Caco-2 (cell line): ENCODE results near the gene BRSK1. TPM values are rescaled to one million over a fixed set of nuclear protein-coding genes. Genes with fewer than 3 reads are reported as not detected.

Experiments
- BruUV-seq: library from RNA; stranded (reverse); fragments of 400-500 nt; replicated peaks from 2 replicates; lab custom pipeline; 2021; lab: Mats Ljungman, UMichigan
- CTCF ChIA-PET: fragments of 300-600 bp; sonication (Branson Sonifier 250); formaldehyde crosslinking; loops from one replicate; lab custom pipeline; 2022; ENCODE audit warnings: antibody characterized with exemption; lab: Charles Lee
- POLR2A ChIA-PET: fragments of 300-600 bp; sonication (Branson Sonifier 250); formaldehyde crosslinking; loops from one replicate; lab custom pipeline; 2022; ENCODE audit warnings: antibody characterized with exemption; lab: Charles Lee
- DNase-seq, 2 experiments: peaks; one replicate each; pipeline versions ENCODE4 v3.0.0 to v3.0.0-alpha.2; 2020 to 2022
- H3K27me3 ChIP-seq: replicated peaks from 2 replicates; pipeline ENCODE4 v1.6.0; 2011; ENCODE audit warnings: low read length; ENCODE audit not compliant: control insufficient read depth, insufficient read depth
- H3K36me3 ChIP-seq: 2 replicates; pipeline ENCODE4 v1.5.1; 2011; ENCODE audit warnings: low read length; ENCODE audit not compliant: control insufficient read depth, insufficient read depth
- H3K4me1 ChIP-seq: fragments of 250-450 bp; sonication (Bioruptor Pico); 2 replicates; pipeline ENCODE4 v1.5.1; 2020; ENCODE audit warnings: mild to moderate bottlenecking
- H3K4me3 ChIP-seq: 2 replicates; pipeline ENCODE4 v1.5.1; 2011; ENCODE audit warnings: low read depth, mild to moderate bottlenecking, control low read depth, low read length
- H3K9me3 ChIP-seq: fragments of 250-450 bp; sonication (Bioruptor Pico); 2 replicates; pipeline ENCODE4 v1.5.1; 2020; ENCODE audit warnings: mild to moderate bottlenecking, moderate library complexity
- H3K27ac Mint-ChIP-seq: one replicate; pipeline ENCODE4 v1.8.0; 2022; ENCODE audit warnings: mixed read lengths; ENCODE audit not compliant: unreplicated experiment
- H3K27me3 Mint-ChIP-seq: one replicate; pipeline ENCODE4 v1.8.0; 2022; ENCODE audit warnings: mixed read lengths; ENCODE audit not compliant: insufficient read depth, unreplicated experiment
- H3K36me3 Mint-ChIP-seq: one replicate; pipeline ENCODE4 v1.8.0; 2022; ENCODE audit warnings: mild to moderate bottlenecking, mixed read lengths; ENCODE audit not compliant: insufficient read depth, unreplicated experiment
- H3K4me1 Mint-ChIP-seq: one replicate; pipeline ENCODE4 v1.8.0; 2022; ENCODE audit warnings: low read depth, mixed read lengths; ENCODE audit not compliant: unreplicated experiment
- H3K4me3 Mint-ChIP-seq: one replicate; pipeline ENCODE4 v1.8.0; 2022; ENCODE audit warnings: mild to moderate bottlenecking, moderate library complexity, mixed read lengths; ENCODE audit not compliant: unreplicated experiment
- H3K9me3 Mint-ChIP-seq: one replicate; pipeline ENCODE4 v1.8.0; 2022; ENCODE audit warnings: mixed read lengths; ENCODE audit not compliant: unreplicated experiment
- intact Hi-C: fragments of 100-400 bp; cut with micrococcal nuclease; formaldehyde crosslinking; loops from one replicate; pipeline ENCODE4 v1.10.0; 2022; ENCODE audit not compliant: unreplicated experiment
- total RNA-seq: library from RNA; stranded (reverse); gene quantifications from 2 replicates; pipeline ENCODE4 v1.2.3, GENCODE V29; 2022
- TF ChIP-seq, protein P1 (sequence below), 2 experiments: fragments of 200-600 bp in 1 of 2; IDR thresholded peaks; 1 replicate in 1 of 2; 2 replicates in 1 of 2; pipeline versions ENCODE4 v1.5.1 to v1.8.0; 2011 to 2022; ENCODE audit warnings: antibody characterized with exemption in 1 of 2, control low read depth in 1 of 2, inconsistent platforms in 1 of 2, low read depth in 1 of 2, low read length in 1 of 2, mild to moderate bottlenecking in 1 of 2, moderate library complexity in 1 of 2; ENCODE audit not compliant: insufficient read depth in 1 of 2, severe bottlenecking in 1 of 2, unreplicated experiment in 1 of 2

BRSK1 gene
- total RNA-seq, 1 experiment from 2014 or later, result 28.6 TPM

GRCh38 chr19:55305983-55306562 is 22.3 kb downstream of the BRSK1 start:
- H3K36me3 Mint-ChIP-seq, result peaks cover 41% of the 10 kb centered on the region
- no peak for DNase-seq
- H3K4me1 Mint-ChIP-seq, result no peaks in the 10 kb centered on the region
- no peaks in the 10 kb centered on the region for H3K9me3 ChIP-seq
- ChIA-PET CTCF (no interaction called here), POLR2A (no interaction called here)
- H3K27me3 ChIP-seq, result no peaks in the 10 kb centered on the region
- H3K9me3 Mint-ChIP-seq, result no peaks in the 10 kb centered on the region
- TF ChIP-seq, protein P1, sequence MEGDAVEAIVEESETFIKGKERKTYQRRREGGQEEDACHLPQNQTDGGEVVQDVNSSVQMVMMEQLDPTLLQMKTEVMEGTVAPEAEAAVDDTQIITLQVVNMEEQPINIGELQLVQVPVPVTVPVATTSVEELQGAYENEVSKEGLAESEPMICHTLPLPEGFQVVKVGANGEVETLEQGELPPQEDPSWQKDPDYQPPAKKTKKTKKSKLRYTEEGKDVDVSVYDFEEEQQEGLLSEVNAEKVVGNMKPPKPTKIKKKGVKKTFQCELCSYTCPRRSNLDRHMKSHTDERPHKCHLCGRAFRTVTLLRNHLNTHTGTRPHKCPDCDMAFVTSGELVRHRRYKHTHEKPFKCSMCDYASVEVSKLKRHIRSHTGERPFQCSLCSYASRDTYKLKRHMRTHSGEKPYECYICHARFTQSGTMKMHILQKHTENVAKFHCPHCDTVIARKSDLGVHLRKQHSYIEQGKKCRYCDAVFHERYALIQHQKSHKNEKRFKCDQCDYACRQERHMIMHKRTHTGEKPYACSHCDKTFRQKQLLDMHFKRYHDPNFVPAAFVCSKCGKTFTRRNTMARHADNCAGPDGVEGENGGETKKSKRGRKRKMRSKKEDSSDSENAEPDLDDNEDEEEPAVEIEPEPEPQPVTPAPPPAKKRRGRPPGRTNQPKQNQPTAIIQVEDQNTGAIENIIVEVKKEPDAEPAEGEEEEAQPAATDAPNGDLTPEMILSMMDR (IDR thresholded peaks at IDR 0.05; ENCODE audit: insufficient read depth in 1 of 2, low read depth in 1 of 2, low read length in 1 of 2, severe bottlenecking in 1 of 2, unreplicated experiment in 1 of 2), result no peak
- H3K4me3 Mint-ChIP-seq, result no peak overlapping the region
- no peaks in the 10 kb centered on the region for H3K27me3 Mint-ChIP-seq
- peaks cover 6% of the 10 kb centered on the region for H3K36me3 ChIP-seq
- H3K4me3 ChIP-seq, result no peak overlapping the region
- BruUV-seq, result no TSS peak
- intact Hi-C loops, result no loop called here
- 0 out of 2 replicates have a peak, but pooled peaks cover 3% of the 10 kb centered on the region for H3K4me1 ChIP-seq
- no peak overlapping the region for H3K27ac Mint-ChIP-seq

GRCh38 chr19:55306712-55307111 is 22.9 kb downstream of the BRSK1 start:
- ChIA-PET CTCF (no interaction called here), POLR2A (no interaction called here)
- Histone ChIP-seq H3K9me3 (no peaks in the 10 kb centered on the region), H3K27me3 (no peaks in the 10 kb centered on the region), H3K4me3 (no peak overlapping the region), H3K4me1 (no peaks in the 10 kb centered on the region), H3K36me3 (peaks cover 6% of the 10 kb centered on the region)
- no peak for DNase-seq
- Mint-ChIP-seq H3K36me3 (peaks cover 35% of the 10 kb centered on the region), H3K9me3 (no peaks in the 10 kb centered on the region), H3K4me1 (no peaks in the 10 kb centered on the region), H3K27me3 (no peaks in the 10 kb centered on the region), H3K27ac (no peak overlapping the region), H3K4me3 (no peak overlapping the region)
- intact Hi-C loops, result no loop called here
- TF ChIP-seq, protein P1 (IDR thresholded peaks at IDR 0.05; ENCODE audit: insufficient read depth in 1 of 2, low read depth in 1 of 2, low read length in 1 of 2, severe bottlenecking in 1 of 2, unreplicated experiment in 1 of 2), result no peak
- no TSS peak for BruUV-seq

DNA sequence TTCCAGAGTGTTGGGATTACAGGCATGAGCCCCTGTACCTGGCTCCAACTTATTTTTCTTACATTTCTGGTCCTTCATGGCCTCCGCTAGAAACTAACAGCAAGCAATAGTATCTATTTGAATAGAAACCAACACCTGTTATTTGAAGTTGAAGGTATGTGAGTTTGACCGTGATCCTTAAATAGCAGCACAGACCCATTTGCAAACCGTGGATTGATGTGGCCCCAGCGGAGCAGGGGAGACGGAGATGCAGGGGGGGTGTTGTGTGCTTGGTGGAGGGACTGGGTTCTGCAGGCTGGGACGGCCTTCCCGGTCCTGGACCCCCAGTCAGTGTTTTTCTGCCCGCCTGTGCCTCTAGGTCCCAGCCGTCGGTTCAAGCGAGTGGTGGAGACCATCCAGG is 24.5 kb downstream of the BRSK1 start:
- no peaks in the 10 kb centered on the region for H3K27me3 ChIP-seq
- no peaks in the 10 kb centered on the region for H3K9me3 ChIP-seq
- H3K4me1 ChIP-seq, result no peaks in the 10 kb centered on the region
- TF ChIP-seq, protein P1 (IDR thresholded peaks at IDR 0.05; ENCODE audit: insufficient read depth in 1 of 2, low read depth in 1 of 2, low read length in 1 of 2, severe bottlenecking in 1 of 2, unreplicated experiment in 1 of 2), result no peak
- no TSS peak for BruUV-seq
- no peaks in the 10 kb centered on the region for H3K27me3 Mint-ChIP-seq
- ChIA-PET CTCF (no interaction called here), POLR2A (no interaction called here)
- H3K36me3 ChIP-seq, result peaks cover 5% of the 10 kb centered on the region
- H3K4me1 Mint-ChIP-seq, result peaks cover 2% of the 10 kb centered on the region
- H3K4me3 Mint-ChIP-seq, result no peak overlapping the region
- H3K9me3 Mint-ChIP-seq, result no peaks in the 10 kb centered on the region
- no peak for DNase-seq
- H3K4me3 ChIP-seq, result no peak overlapping the region
- H3K27ac Mint-ChIP-seq, result no peak overlapping the region
- H3K36me3 Mint-ChIP-seq, result peaks cover 29% of the 10 kb centered on the region
- intact Hi-C loops, result no loop called here
